K562 treated with DMSO at 1 percent for 48 hours (cell line): ENCODE data around the gene AKAP10. TPM values are rescaled to one million over a fixed set of nuclear protein-coding genes. Genes with fewer than 3 reads are reported as not detected.

Experiments used
- total RNA-seq: library from RNA; unstranded; fragments of 300-600 nt; gene quantifications from 2 replicates; pipeline ENCODE4 v1.2.3, GENCODE V29; 2022; ENCODE audit warnings: low replicate concordance; ENCODE audit errors: extremely low read depth

AKAP10 gene
- not detected in 2 replicates for total RNA-seq

GRCh38 chr17:19977293-19978208 is at the start of gene AKAP10:
Gene AKAP10, minus strand, starts transcription at chr17:19977828. Its CDS starts 149 bp downstream, at chr17:19977679.

GRCh38 chr17:20009302-20010098 is 31.9 kb upstream of the AKAP10 start, which contains the start of gene SPECC1:
Gene SPECC1, plus strand, starts transcription at chr17:20009359. Its CDS starts 87,293 bp downstream, at chr17:20096652.

GRCh38 chr17:19867329-19868078 is 110.1 kb downstream of the AKAP10 start, which contains the start of gene ULK2:
Gene ULK2, minus strand, starts transcription at chr17:19867936. Its CDS starts 519 bp downstream, at chr17:19867417.

Other genes with a start within 250 kb of the AKAP10 start
- gene ALDH3A1, start 229.5 kb downstream of the AKAP10 start, total RNA-seq, result not detected in 2 replicates
- not detected in 2 replicates for gene ULK2, start 109.9 kb downstream of the AKAP10 start, total RNA-seq
- gene SPECC1, start 31.5 kb upstream of the AKAP10 start, total RNA-seq, result not detected in 2 replicates